ENCODE data around the gene FXYD6. TPM values are rescaled to one million over a fixed set of nuclear protein-coding genes. Genes with fewer than 3 reads are reported as not detected.

The FXYD6 gene
- polyA plus RNA-seq, 1 of the 3 experiments (the other 2 are of a cell fraction): 1.4 TPM

GRCh38 chr11:117883063-117883462 lies 6.6 kb upstream of the FXYD6 start:
- Histone ChIP-seq H2AFZ (ENCODE audit: low read depth) (no peak overlapping the region), H3K27me3 (ENCODE audit: insufficient read depth) (no peaks in the 10 kb centered on the region), H3K9ac (no peak overlapping the region), H3K27ac (ENCODE audit: low read depth in 2 of 2, low read length in 1 of 2) (no peak overlapping the region), H3F3A (replicated peaks; ENCODE audit: insufficient read depth) (no peaks in the 10 kb centered on the region), H4K20me1 (ENCODE audit: insufficient read depth) (no peaks in the 10 kb centered on the region), H3K4me3 (ENCODE audit: low read depth in 2 of 2, low read length in 1 of 2) (no peak overlapping the region), H3K36me3 (replicated peaks in 1 of 2; ENCODE audit: control insufficient read depth in 1 of 2, insufficient read depth in 2 of 2, low read length in 1 of 2) (no peaks in the 10 kb centered on the region), H3K9me3 (no peaks in the 10 kb centered on the region), H3K79me2 (ENCODE audit: insufficient read depth) (no peaks in the 10 kb centered on the region), H3K4me2 (no peak overlapping the region), H3K4me1 (ENCODE audit: control insufficient read depth in 1 of 2, insufficient read depth in 2 of 2, low read depth in 1 of 2, low read length in 1 of 2) (peaks cover 0 to 22% of the 10 kb centered on the region in 2 experiments; a peak in 1 of 4 replicates), H3K9me2 (no peaks in the 10 kb centered on the region)
- no peak for DNase-seq
- ChIA-PET CTCF (interaction anchor here (1.2 to 2.7 kb wide), 4 partner anchors 14 to 64 kb away, joined by 4 to 9 read pairs (median 8); no protein-coding TSS in a partner anchor), POLR2A (no interaction called here)
- WGBS (ENCODE audit: low lambda C conversion rate): 24% methylated on average over 2 of the region's 3 CpGs
- TF ChIP-seq SMC3 (IDR thresholded peaks at IDR 0.05; ENCODE audit: low read depth, low read length): no peak
- no peak for TF ChIP-seq CTCF (IDR thresholded peaks at IDR 0.05)
- TF ChIP-seq IRF3 (IDR thresholded peaks at IDR 0.05; ENCODE audit: low read depth, low read length): no peak

- Histone ChIP-seq H3K27me3 (ENCODE audit: insufficient read depth) (peaks cover 2% of the 10 kb centered on the region; the same call in 1 of the 2 replicates), H3K9ac (no peak overlapping the region), H3K9me2 (no peaks in the 10 kb centered on the region), H3K4me2 (no peak overlapping the region), H3K4me1 (ENCODE audit: control insufficient read depth in 1 of 2, insufficient read depth in 2 of 2, low read depth in 1 of 2, low read length in 1 of 2) (peaks cover 0 to 18% of the 10 kb centered on the region in 2 experiments; a peak in 1 of 4 replicates), H3F3A (replicated peaks; ENCODE audit: insufficient read depth) (no peaks in the 10 kb centered on the region), H2AFZ (ENCODE audit: low read depth) (no peak overlapping the region), H3K27ac (ENCODE audit: low read depth in 2 of 2, low read length in 1 of 2) (no peak overlapping the region), H3K4me3 (ENCODE audit: low read depth in 2 of 2, low read length in 1 of 2) (no peak overlapping the region), H4K20me1 (ENCODE audit: insufficient read depth) (no peaks in the 10 kb centered on the region), H3K9me3 (no peaks in the 10 kb centered on the region), H3K79me2 (ENCODE audit: insufficient read depth) (no peaks in the 10 kb centered on the region), H3K36me3 (replicated peaks in 1 of 2; ENCODE audit: control insufficient read depth in 1 of 2, insufficient read depth in 2 of 2, low read length in 1 of 2) (no peaks in the 10 kb centered on the region)
- ChIA-PET CTCF (interaction anchor here (1.0 to 2.0 kb wide), 5 partner anchors 12 to 71 kb away, joined by 3 to 9 read pairs (median 4); no protein-coding TSS in a partner anchor), POLR2A (no interaction called here)
- 30% methylated on average over 11 of the region's 11 CpGs for WGBS (ENCODE audit: low lambda C conversion rate)
- DNase-seq: no peak
- no peak for TF ChIP-seq NRF1 (IDR thresholded peaks at IDR 0.05; ENCODE audit: low read depth, low read length)
- TF ChIP-seq FOXJ3 (CRISPR knock-in tag; IDR thresholded peaks at IDR 0.05): no peak
- TF ChIP-seq USF2 (IDR thresholded peaks at IDR 0.05; ENCODE audit: borderline replicate concordance, low read depth, low read length): no peak
- no peak for TF ChIP-seq EZH2phosphoT487 (IDR thresholded peaks at IDR 0.05; ENCODE audit: borderline replicate concordance, low read depth)
- no peak for TF ChIP-seq FOXM1 (IDR thresholded peaks at IDR 0.05; ENCODE audit: low read depth)
- TF ChIP-seq CTCF (IDR thresholded peaks at IDR 0.05): no peak
- no peak for TF ChIP-seq ZBTB33 (IDR thresholded peaks at IDR 0.05; ENCODE audit: borderline replicate concordance, low read depth)
- no peak for TF ChIP-seq RXRA (IDR thresholded peaks at IDR 0.05; ENCODE audit: borderline replicate concordance, low read depth)
- no peak for TF ChIP-seq RFX5 (IDR thresholded peaks at IDR 0.05; ENCODE audit: low read length)
- no peak for TF ChIP-seq FOSL2 (IDR thresholded peaks at IDR 0.05; ENCODE audit: borderline replicate concordance, low read depth)
- no peak for TF ChIP-seq SIN3A (IDR thresholded peaks at IDR 0.05; ENCODE audit: borderline replicate concordance, low read depth, low read length)
- no peak for TF ChIP-seq GATA2 (CRISPR knock-in tag; IDR thresholded peaks at IDR 0.05)
- TF ChIP-seq RCOR1 (IDR thresholded peaks at IDR 0.05; ENCODE audit: low read length): no peak
These were observed 6.0 kb upstream of the FXYD6 start for GRCh38 chr11:117882311-117882905.
